SIG-M5 treated with dmso at 0.1 percent for 504 hours (cell line): ENCODE results near the gene RTF2.
A peak's percentile ranks its signal among the peaks of the same experiment; 100 is the strongest.
"Not testable (repeated sequence)": the region's sequence is repeated elsewhere in the genome, so short reads cannot be mapped to it uniquely, and the experiment has no call there.

ENCODE experiments used
- DNase-seq: peaks from one replicate; lab custom pipeline; 2025; ENCODE audit not compliant: unreplicated experiment; lab: John Stamatoyannopoulos, UW

Gene RTF2

GRCh38 chr20:56532946-56533345, 64.5 kb downstream of the RTF2 start, which contains the start of gene FAM209B:
Gene FAM209B, plus strand, starts transcription at chr20:56533246. Its CDS starts 96 bp downstream, at chr20:56533342.
- DNase-seq, result not testable (repeated sequence)

DNA sequence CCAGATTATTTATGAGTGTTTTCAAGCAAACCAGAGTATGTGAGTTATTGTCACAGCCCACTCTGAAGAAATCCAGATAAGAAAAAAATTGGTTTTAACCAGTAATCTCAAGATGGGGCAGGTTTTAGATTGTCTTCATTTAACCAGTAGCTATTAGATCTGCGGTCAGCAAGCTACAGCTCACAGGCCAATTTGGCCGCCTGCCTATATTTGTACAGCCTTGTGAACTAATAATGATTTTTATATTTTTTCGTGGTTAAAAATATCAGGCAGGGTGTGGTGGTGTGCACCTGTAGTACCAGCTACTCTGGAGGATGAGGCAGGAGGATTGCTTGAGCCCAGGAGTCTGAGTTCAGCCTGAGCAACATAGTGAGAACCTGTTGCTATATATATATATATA, 69.6 kb downstream of the RTF2 start:
- DNase-seq, result no peak

GRCh38 chr20:56540415-56540814, 72.0 kb downstream of the RTF2 start:
- DNase-seq, result no peak

GRCh38 chr20:56542489-56543030, 74.1 kb downstream of the RTF2 start:
- no peak for DNase-seq

DNA sequence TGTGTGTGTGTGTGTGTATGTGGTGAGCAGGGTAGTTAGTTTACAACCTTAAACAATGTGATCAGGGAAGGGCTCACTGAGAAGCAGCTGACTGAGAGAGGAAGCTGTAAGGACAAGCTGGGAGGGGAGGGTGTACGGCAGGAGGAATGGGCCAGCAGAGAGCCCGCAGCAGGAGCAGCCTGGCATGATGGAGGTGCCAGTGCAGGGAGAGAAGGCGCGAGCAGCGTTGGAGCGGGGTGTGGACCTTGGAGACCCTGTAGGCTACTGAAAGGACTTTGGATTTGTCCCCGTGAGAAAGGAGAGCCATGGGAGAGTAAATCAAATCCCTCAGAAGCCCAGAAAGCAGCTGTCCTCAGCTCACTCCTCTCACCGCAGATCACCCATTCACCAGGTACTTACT, 83.1 kb downstream of the RTF2 start:
- no peak for DNase-seq

GRCh38 chr20:56552911-56553629, 84.6 kb downstream of the RTF2 start:
- DNase-seq, result no peak

- DNase-seq, result peak; percentile 98
Observed at GRCh38 chr20:56554869-56555268, 86.4 kb downstream of the RTF2 start.

- DNase-seq, result no peak
Observed at GRCh38 chr20:56558968-56559367, 90.5 kb downstream of the RTF2 start.

DNA sequence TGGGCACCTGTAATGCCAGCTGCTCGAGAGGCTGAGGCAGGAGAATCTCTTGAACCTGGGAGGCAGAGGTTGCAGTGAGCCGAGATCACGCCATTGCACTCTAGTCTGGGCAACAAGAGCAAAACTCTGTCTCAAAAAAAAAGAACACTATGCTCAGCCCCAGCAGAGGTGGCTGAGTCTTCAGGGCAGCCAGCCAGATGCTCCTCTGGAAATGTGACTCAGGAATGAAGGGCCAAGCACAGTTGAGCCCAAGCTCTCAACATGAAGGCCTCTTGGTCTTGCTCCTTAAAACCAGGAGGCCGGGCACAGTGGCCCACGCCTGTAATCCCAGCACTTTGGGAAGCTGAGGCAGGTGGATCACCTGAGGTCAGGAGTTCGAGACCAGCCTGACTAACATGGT, 96.1 kb downstream of the RTF2 start:
- not testable (repeated sequence) for DNase-seq

DNA sequence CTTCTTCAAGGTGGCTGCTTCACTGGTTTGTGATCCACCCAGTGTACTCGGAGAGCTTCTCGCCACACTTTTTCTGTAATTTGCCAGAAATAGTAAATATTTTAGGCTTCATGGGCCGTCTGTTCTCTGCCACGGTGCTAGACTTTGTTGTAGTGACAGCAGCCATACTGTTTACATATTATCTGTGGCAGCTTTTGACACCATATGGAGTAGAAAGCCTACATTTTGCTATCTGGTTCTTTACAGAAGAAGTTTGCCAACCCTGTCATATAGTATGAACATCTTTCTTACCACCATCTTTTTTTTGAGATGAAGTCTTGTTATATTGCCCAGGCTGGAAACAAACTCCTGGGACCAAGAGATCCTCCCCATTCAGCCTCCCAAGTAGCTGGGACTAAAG, 97.1 kb downstream of the RTF2 start:
- DNase-seq, result no peak

GRCh38 chr20:56566621-56567020, 98.2 kb downstream of the RTF2 start:
- peak; percentile 87 for DNase-seq
